Hepatocyte (in vitro differentiated cells): ENCODE data around the gene COIL. TPM values are rescaled to one million over a fixed set of nuclear protein-coding genes. Genes with fewer than 3 reads are reported as not detected.

Source experiments
- DNase-seq: peaks from one replicate; pipeline ENCODE4 v3.0.0-alpha.2; 2016; ENCODE audit warnings: low spot score
- H2AFZ ChIP-seq: fragments of 200-600 bp; sonication (generic); 2 replicates; pipeline ENCODE4 v1.6.0; 2016; ENCODE audit warnings: antibody characterized with exemption, mild to moderate bottlenecking
- H3K27ac ChIP-seq: fragments of 200-600 bp; sonication (generic); 2 replicates; pipeline ENCODE4 v1.5.1; 2016; ENCODE audit warnings: mild to moderate bottlenecking
- H3K27me3 ChIP-seq: fragments of 200-600 bp; sonication (generic); 2 replicates; pipeline ENCODE4 v1.6.1; 2016
- H3K36me3 ChIP-seq: fragments of 200-600 bp; sonication (generic); replicated peaks from 2 replicates; pipeline ENCODE4 v1.5.1; 2016; ENCODE audit warnings: low read depth; ENCODE audit not compliant: insufficient read depth
- H3K4me1 ChIP-seq: fragments of 200-600 bp; sonication (generic); 2 replicates; pipeline ENCODE4 v1.5.1; 2016; ENCODE audit warnings: mild to moderate bottlenecking, moderate library complexity; ENCODE audit not compliant: insufficient read depth
- H3K4me2 ChIP-seq: fragments of 200-600 bp; sonication (generic); 2 replicates; pipeline ENCODE4 v1.6.0; 2016
- H3K4me3 ChIP-seq: fragments of 200-600 bp; sonication (generic); 2 replicates; pipeline ENCODE4 v1.5.1; 2016; ENCODE audit warnings: mild to moderate bottlenecking
- H3K79me2 ChIP-seq: fragments of 200-600 bp; sonication (generic); 2 replicates; pipeline ENCODE4 v1.6.0; 2017; ENCODE audit warnings: mild to moderate bottlenecking
- H3K9me2 ChIP-seq: fragments of 200-600 bp; sonication (generic); replicated peaks from 2 replicates; pipeline ENCODE4 v1.6.0; 2017; ENCODE audit warnings: mild to moderate bottlenecking; ENCODE audit not compliant: insufficient read depth
- H3K9me3 ChIP-seq: fragments of 200-600 bp; sonication (generic); 2 replicates; pipeline ENCODE4 v1.5.1; 2016; ENCODE audit warnings: low read depth, mild to moderate bottlenecking
- H4K20me1 ChIP-seq: fragments of 200-600 bp; sonication (generic); 2 replicates; pipeline ENCODE4 v1.6.0; 2016; ENCODE audit warnings: mild to moderate bottlenecking; ENCODE audit not compliant: insufficient read depth, poor library complexity, severe bottlenecking
- EZH2 ChIP-seq: fragments of 200-600 bp; sonication (generic); IDR thresholded peaks from 2 replicates; pipeline ENCODE4 v1.6.1; 2016; ENCODE audit warnings: antibody characterized with exemption, mild to moderate bottlenecking, borderline replicate concordance
- EZH2phosphoT487 ChIP-seq: fragments of 200-600 bp; sonication (generic); IDR thresholded peaks from one replicate; pipeline ENCODE4 v1.6.1; 2018; ENCODE audit warnings: antibody characterized with exemption, mild to moderate bottlenecking, low read depth, moderate library complexity; ENCODE audit not compliant: unreplicated experiment, severe bottlenecking
- whole genome bisulfite sequencing: methylation state at CpG from one replicate; pipeline ENCODE4 v1.1.6; 2016; ENCODE audit warnings: low lambda C conversion rate; ENCODE audit errors: missing lambda C conversion rate; 5-methylcytosine and 5-hydroxymethylcytosine counted together
- polyA plus RNA-seq: library from polyadenylated mRNA; unstranded; fragments of >200 nt; fragmentation: Nextera tagmentation; extraction: Ambion mirVana; gene quantifications from 2 replicates; pipeline ENCODE4 v1.2.1, GENCODE V29; 2016
- total RNA-seq: library from RNA; depleted of rRNA; stranded (reverse); fragments of >200 nt; gene quantifications from 2 replicates; pipeline ENCODE4 v1.2.3, GENCODE V29; 2014
- TF ChIP-seq, protein P1 (sequence below): fragments of 200-600 bp; sonication (generic); IDR thresholded peaks from 2 replicates; pipeline ENCODE4 v1.5.1; 2016; ENCODE audit warnings: antibody characterized with exemption, mild to moderate bottlenecking; ENCODE audit not compliant: poor library complexity

The COIL gene
- total and polyA plus RNA-seq, 2 experiments from 2014 or later: 12.9 to 21.0 TPM

DNA sequence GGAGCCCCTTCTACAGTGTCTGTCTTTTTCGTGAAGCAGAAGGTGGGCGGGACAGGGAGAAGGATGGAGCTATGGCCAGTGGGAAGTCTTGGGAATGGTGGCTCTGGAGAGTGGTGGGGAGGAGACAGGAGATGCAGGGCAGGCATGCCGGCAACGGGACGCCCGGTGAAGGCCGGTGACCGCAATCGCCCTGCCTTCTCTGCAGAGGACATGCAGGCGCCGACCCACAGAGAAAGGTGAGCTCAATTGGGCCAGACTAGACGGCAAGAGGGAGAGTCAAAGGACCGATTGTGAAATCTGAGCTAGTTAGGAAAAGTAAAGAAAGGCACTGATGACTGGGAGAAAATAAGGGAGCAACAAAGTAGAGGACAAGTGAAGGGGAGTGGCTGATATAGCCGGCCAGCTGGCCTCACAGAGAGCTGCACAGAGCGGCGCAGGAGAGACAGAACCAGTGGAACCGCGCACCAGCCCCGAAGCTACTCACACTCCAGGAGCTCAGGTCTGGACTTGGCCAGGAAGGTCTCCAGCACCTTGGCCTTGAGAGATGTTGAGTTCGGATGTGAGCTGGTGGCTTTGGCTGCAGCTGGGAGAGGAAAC lies 65.9 kb downstream of the COIL start:
- no peaks in the 10 kb centered on the region for H3K9me2 ChIP-seq
- H4K20me1 ChIP-seq: no peaks in the 10 kb centered on the region
- H3K36me3 ChIP-seq: no peaks in the 10 kb centered on the region
- TF ChIP-seq EZH2phosphoT487: no peak
- TF ChIP-seq, protein P1, sequence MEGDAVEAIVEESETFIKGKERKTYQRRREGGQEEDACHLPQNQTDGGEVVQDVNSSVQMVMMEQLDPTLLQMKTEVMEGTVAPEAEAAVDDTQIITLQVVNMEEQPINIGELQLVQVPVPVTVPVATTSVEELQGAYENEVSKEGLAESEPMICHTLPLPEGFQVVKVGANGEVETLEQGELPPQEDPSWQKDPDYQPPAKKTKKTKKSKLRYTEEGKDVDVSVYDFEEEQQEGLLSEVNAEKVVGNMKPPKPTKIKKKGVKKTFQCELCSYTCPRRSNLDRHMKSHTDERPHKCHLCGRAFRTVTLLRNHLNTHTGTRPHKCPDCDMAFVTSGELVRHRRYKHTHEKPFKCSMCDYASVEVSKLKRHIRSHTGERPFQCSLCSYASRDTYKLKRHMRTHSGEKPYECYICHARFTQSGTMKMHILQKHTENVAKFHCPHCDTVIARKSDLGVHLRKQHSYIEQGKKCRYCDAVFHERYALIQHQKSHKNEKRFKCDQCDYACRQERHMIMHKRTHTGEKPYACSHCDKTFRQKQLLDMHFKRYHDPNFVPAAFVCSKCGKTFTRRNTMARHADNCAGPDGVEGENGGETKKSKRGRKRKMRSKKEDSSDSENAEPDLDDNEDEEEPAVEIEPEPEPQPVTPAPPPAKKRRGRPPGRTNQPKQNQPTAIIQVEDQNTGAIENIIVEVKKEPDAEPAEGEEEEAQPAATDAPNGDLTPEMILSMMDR: no peak
- no peak for TF ChIP-seq EZH2
- H3K4me1 ChIP-seq: no peaks in the 10 kb centered on the region
- H3K4me2 ChIP-seq: no peak overlapping the region
- WGBS: 94% methylated on average over 20 of the region's 20 CpGs
- H3K9me3 ChIP-seq: no peaks in the 10 kb centered on the region
- DNase-seq: no peak
- no peak overlapping the region for H3K27ac ChIP-seq
- H3K27me3 ChIP-seq: no peaks in the 10 kb centered on the region
- no peak overlapping the region for H2AFZ ChIP-seq
- H3K79me2 ChIP-seq: no peaks in the 10 kb centered on the region
- H3K4me3 ChIP-seq: no peak overlapping the region

DNA sequence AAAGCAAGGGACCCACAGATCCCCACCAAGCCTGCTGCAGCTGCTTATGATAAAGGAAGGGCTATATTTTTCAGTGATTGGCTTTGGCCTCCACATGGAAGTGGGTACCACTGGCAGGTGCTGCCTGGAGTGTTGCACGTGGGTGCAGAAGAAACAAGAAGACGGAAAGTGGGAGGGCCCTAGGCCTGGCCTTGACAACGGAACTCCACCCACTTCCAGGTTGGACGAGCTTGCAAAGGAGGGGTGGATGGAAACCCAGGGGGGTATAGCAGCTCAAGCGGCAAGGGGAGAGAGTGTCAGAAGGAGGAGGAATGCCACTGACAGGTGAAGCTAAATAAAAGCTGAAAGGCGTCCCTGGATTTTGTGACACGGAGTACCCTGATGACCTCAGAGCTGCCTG lies 67.3 kb downstream of the COIL start:
- Histone ChIP-seq H2AFZ (no peak overlapping the region), H3K27ac (no peak overlapping the region), H3K4me2 (no peak overlapping the region), H3K4me3 (no peak overlapping the region), H3K9me3 (no peaks in the 10 kb centered on the region), H3K27me3 (no peaks in the 10 kb centered on the region), H3K36me3 (no peaks in the 10 kb centered on the region), H3K9me2 (no peaks in the 10 kb centered on the region), H3K79me2 (no peaks in the 10 kb centered on the region), H4K20me1 (no peaks in the 10 kb centered on the region), H3K4me1 (no peaks in the 10 kb centered on the region)
- no peak for DNase-seq
- TF ChIP-seq EZH2 (no peak), EZH2phosphoT487 (no peak)
- TF ChIP-seq, protein P1: no peak
- WGBS: 92% methylated on average over 7 of the region's 7 CpGs

DNA sequence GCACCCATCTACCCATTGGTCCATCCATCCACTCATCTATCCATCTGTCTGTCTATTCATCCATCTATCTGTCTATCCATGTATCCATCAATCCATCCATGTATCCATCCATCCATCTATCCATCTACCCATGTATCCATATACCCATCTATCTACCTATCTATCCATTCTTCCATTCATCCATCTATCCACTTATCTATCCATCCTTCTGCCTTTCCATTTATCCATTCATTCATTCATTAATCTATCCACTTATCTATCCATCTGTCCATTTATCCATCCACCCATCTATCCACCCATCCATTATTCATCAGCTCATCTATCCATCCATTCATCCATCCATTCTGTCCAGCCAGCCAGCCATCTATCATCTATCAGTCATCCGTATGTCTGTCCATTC lies 68.5 kb downstream of the COIL start:
- Histone ChIP-seq H3K27ac (no peak overlapping the region), H3K9me2 (no peaks in the 10 kb centered on the region), H4K20me1 (no peaks in the 10 kb centered on the region), H3K9me3 (no peaks in the 10 kb centered on the region), H3K4me3 (no peak overlapping the region), H2AFZ (no peak overlapping the region), H3K27me3 (no peaks in the 10 kb centered on the region), H3K36me3 (no peaks in the 10 kb centered on the region), H3K4me1 (no peaks in the 10 kb centered on the region), H3K4me2 (no peak overlapping the region), H3K79me2 (no peaks in the 10 kb centered on the region)
- 100% methylated on average over 1 of the region's 1 CpG for WGBS
- no peak for DNase-seq
- TF ChIP-seq EZH2phosphoT487 (no peak), EZH2 (no peak)
- TF ChIP-seq, protein P1: no peak
